Measurements from ENCODE around the gene NDUFS8. TPM values are rescaled to one million over a fixed set of nuclear protein-coding genes. Genes with fewer than 3 reads are reported as not detected.

NDUFS8 gene
- total RNA-seq, 1 experiment from 2014 or later, result 221 TPM

- TF ChIP-seq, protein P1, sequence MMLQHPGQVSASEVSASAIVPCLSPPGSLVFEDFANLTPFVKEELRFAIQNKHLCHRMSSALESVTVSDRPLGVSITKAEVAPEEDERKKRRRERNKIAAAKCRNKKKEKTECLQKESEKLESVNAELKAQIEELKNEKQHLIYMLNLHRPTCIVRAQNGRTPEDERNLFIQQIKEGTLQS (CRISPR knock-in tag; conservative IDR thresholded peaks at IDR 0.05), result no peak
- TF ChIP-seq ZNF138 (CRISPR knock-in tag; conservative IDR thresholded peaks at IDR 0.05) (no peak), MYBL2 (CRISPR knock-in tag; IDR thresholded peaks at IDR 0.05) (no peak), ELF4 (CRISPR knock-in tag; IDR thresholded peaks at IDR 0.05; ENCODE audit: low read depth) (no peak), ESRRA (CRISPR knock-in tag; IDR thresholded peaks at IDR 0.05; ENCODE audit: borderline replicate concordance) (no peak), NR1H2 (CRISPR knock-in tag; IDR thresholded peaks at IDR 0.05) (no peak), PRDM15 (CRISPR knock-in tag; IDR thresholded peaks at IDR 0.05) (0 out of 2 replicates have a peak, but pooled peaks have one; percentile 18), SOX15 (CRISPR knock-in tag; IDR thresholded peaks at IDR 0.05) (no peak), RELA (CRISPR knock-in tag; IDR thresholded peaks at IDR 0.05; ENCODE audit: borderline replicate concordance) (no peak), CREB1 (CRISPR knock-in tag; IDR thresholded peaks at IDR 0.05) (no peak), NR2C2 (CRISPR knock-in tag; IDR thresholded peaks at IDR 0.05) (0 out of 2 replicates have a peak, but pooled peaks have one; percentile 31), FOXJ3 (CRISPR knock-in tag; IDR thresholded peaks at IDR 0.05; ENCODE audit: borderline replicate concordance) (no peak), ETV6 (CRISPR knock-in tag; IDR thresholded peaks at IDR 0.05) (peak; percentile 54; the same call in 1 of the 2 replicates), GABPB1 (CRISPR knock-in tag; IDR thresholded peaks at IDR 0.05) (no peak), ZNF532 (CRISPR knock-in tag; IDR thresholded peaks at IDR 0.05; ENCODE audit: borderline replicate concordance) (no peak), ATF6 (CRISPR knock-in tag; IDR thresholded peaks at IDR 0.05) (no peak), USF2 (CRISPR knock-in tag; IDR thresholded peaks at IDR 0.05) (peak; percentile 94), TEAD1 (CRISPR knock-in tag; IDR thresholded peaks at IDR 0.05) (0 out of 2 replicates have a peak, but pooled peaks have one; percentile 18), FOXP1 (CRISPR knock-in tag; IDR thresholded peaks at IDR 0.05; ENCODE audit: borderline replicate concordance) (0 out of 2 replicates have a peak, but pooled peaks have one; percentile 40)
- TF ChIP-seq, protein P2, sequence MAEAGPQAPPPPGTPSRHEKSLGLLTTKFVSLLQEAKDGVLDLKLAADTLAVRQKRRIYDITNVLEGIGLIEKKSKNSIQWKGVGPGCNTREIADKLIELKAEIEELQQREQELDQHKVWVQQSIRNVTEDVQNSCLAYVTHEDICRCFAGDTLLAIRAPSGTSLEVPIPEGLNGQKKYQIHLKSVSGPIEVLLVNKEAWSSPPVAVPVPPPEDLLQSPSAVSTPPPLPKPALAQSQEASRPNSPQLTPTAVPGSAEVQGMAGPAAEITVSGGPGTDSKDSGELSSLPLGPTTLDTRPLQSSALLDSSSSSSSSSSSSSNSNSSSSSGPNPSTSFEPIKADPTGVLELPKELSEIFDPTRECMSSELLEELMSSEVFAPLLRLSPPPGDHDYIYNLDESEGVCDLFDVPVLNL (CRISPR knock-in tag; IDR thresholded peaks at IDR 0.05; ENCODE audit: borderline replicate concordance, low read depth), result no peak
- TF ChIP-seq, protein P3, sequence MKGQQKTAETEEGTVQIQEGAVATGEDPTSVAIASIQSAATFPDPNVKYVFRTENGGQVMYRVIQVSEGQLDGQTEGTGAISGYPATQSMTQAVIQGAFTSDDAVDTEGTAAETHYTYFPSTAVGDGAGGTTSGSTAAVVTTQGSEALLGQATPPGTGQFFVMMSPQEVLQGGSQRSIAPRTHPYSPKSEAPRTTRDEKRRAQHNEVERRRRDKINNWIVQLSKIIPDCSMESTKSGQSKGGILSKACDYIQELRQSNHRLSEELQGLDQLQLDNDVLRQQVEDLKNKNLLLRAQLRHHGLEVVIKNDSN (CRISPR knock-in tag; IDR thresholded peaks at IDR 0.05), result peak; percentile 96
- TF ChIP-seq, protein P4, sequence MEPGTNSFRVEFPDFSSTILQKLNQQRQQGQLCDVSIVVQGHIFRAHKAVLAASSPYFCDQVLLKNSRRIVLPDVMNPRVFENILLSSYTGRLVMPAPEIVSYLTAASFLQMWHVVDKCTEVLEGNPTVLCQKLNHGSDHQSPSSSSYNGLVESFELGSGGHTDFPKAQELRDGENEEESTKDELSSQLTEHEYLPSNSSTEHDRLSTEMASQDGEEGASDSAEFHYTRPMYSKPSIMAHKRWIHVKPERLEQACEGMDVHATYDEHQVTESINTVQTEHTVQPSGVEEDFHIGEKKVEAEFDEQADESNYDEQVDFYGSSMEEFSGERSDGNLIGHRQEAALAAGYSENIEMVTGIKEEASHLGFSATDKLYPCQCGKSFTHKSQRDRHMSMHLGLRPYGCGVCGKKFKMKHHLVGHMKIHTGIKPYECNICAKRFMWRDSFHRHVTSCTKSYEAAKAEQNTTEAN (CRISPR knock-in tag; IDR thresholded peaks at IDR 0.05), result no peak
Observed at GRCh38 chr11:67996622-67997474, 33.6 kb upstream of the NDUFS8 start (continued).

All from WTC11 (cell line).